ENCODE data around the gene ITLN1. TPM values are rescaled to one million over a fixed set of nuclear protein-coding genes. Genes with fewer than 3 reads are reported as not detected.
"Not testable (repeated sequence)": the region's sequence is repeated elsewhere in the genome, so short reads cannot be mapped to it uniquely, and the experiment has no call there.

Gene ITLN1
- total RNA-seq (not detected), total RNA-seq (0 to 0.15 (median 0) reads per million in 172 experiments)
- 0.10 TPM for polyA plus RNA-seq (2013, experiment 1 of 2)
- not detected for polyA plus RNA-seq (2013, experiment 2 of 2)

GRCh38 chr1:160885042-160885441 lies at the start of gene ITLN1:
TSS of gene ITLN1 (minus strand) at chr1:160885180. CDS start at chr1:160884877, 303 bp downstream.
- Mint-ChIP-seq H3K9me3 (no peaks in the 10 kb centered on the region), H3K4me3 (no peak within 1 kb of the TSS), H3K27ac (no peak within 1 kb of the TSS), H3K36me3 (ENCODE audit: low read depth) (no peaks in the 10 kb centered on the region), H3K4me1 (ENCODE audit: low read depth) (peaks cover 5% of the 10 kb centered on the region), H3K27me3 (peaks cover 4% of the 10 kb centered on the region)
- ATAC-seq (ENCODE audit: poor library complexity) (peak; percentile 29), DNase-seq (no peak)
- peaks cover 0 to 8% of the 10 kb centered on the region in 2 experiments for H3K27me3 ChIP-seq (ENCODE audit: control insufficient read depth in 1 of 2, insufficient read depth in 2 of 2, low read length in 2 of 2)
- H3K4me1 ChIP-seq (ENCODE audit: insufficient read depth, low read length) = peaks cover 9% of the 10 kb centered on the region
- H3K4me3 ChIP-seq (ENCODE audit: low read length) = no peak within 1 kb of the TSS
- no peak within 1 kb of the TSS for H3K27ac ChIP-seq (ENCODE audit: low read depth in 1 of 2, low read length in 2 of 2)
- H3K9me3 ChIP-seq (ENCODE audit: control insufficient read depth in 1 of 2, insufficient read depth in 1 of 2, low read length in 2 of 2) = no peaks in the 10 kb centered on the region
- TF ChIP-seq CTCF (IDR thresholded peaks at IDR 0.05) = no peak
- intact Hi-C loops (cut with DNase I, micrococcal nuclease) = loop anchor here (2.0 to 10.0 kb wide), 4 partner anchors 50 to 470 kb away; no protein-coding TSS in a partner anchor
- POLR2A ChIA-PET = interaction anchor here (0.6 to 3.2 kb wide), 2 partner anchors 35 to 48 kb away, joined by 3 to 19 read pairs; no protein-coding TSS in a partner anchor
- CTCF ChIA-PET = interaction anchor here (0.5 to 1.9 kb wide), 4 partner anchors 48 to 199 kb away, joined by 3 to 9 read pairs (median 3); no protein-coding TSS in a partner anchor
- H3K36me3 ChIP-seq (ENCODE audit: insufficient read depth, low read length) = no peaks in the 10 kb centered on the region

GRCh38 chr1:160933305-160933704 lies 48.3 kb upstream of the ITLN1 start:
- intact Hi-C loops (cut with DNase I, micrococcal nuclease); H3K27me3 ChIP-seq (ENCODE audit: control insufficient read depth in 1 of 2, insufficient read depth in 2 of 2, low read length in 2 of 2); CTCF ChIA-PET; H3K27me3 Mint-ChIP-seq; H3K9me3 Mint-ChIP-seq; H3K27ac Mint-ChIP-seq; H3K4me3 Mint-ChIP-seq; H3K4me1 ChIP-seq (ENCODE audit: insufficient read depth, low read length); H3K36me3 Mint-ChIP-seq (ENCODE audit: low read depth); H3K9me3 ChIP-seq (ENCODE audit: control insufficient read depth in 1 of 2, insufficient read depth in 1 of 2, low read length in 2 of 2); H3K36me3 ChIP-seq (ENCODE audit: insufficient read depth, low read length); DNase-seq; H3K27ac ChIP-seq (ENCODE audit: low read depth in 1 of 2, low read length in 2 of 2); ATAC-seq (ENCODE audit: poor library complexity); POLR2A ChIA-PET; H3K4me1 Mint-ChIP-seq (ENCODE audit: low read depth); H3K4me3 ChIP-seq (ENCODE audit: low read length): not testable (repeated sequence)

GRCh38 chr1:160925652-160926244 lies 40.8 kb upstream of the ITLN1 start:
- no peak for TF ChIP-seq CTCF (IDR thresholded peaks at IDR 0.05)
- no peaks in the 10 kb centered on the region for H3K36me3 ChIP-seq (ENCODE audit: insufficient read depth, low read length)
- peaks cover 0 to 2% of the 10 kb centered on the region in 2 experiments for H3K27me3 ChIP-seq (ENCODE audit: control insufficient read depth in 1 of 2, insufficient read depth in 2 of 2, low read length in 2 of 2)
- Mint-ChIP-seq H3K27me3 (peaks cover 7% of the 10 kb centered on the region), H3K36me3 (ENCODE audit: low read depth) (no peaks in the 10 kb centered on the region), H3K9me3 (no peaks in the 10 kb centered on the region), H3K4me1 (ENCODE audit: low read depth) (no peaks in the 10 kb centered on the region), H3K27ac (no peak overlapping the region), H3K4me3 (no peak overlapping the region)
- no peak for ATAC-seq (ENCODE audit: poor library complexity)
- POLR2A ChIA-PET = no interaction called here
- no peak overlapping the region for H3K27ac ChIP-seq (ENCODE audit: low read depth in 1 of 2, low read length in 2 of 2)
- no peaks in the 10 kb centered on the region for H3K4me1 ChIP-seq (ENCODE audit: insufficient read depth, low read length)
- CTCF ChIA-PET = no interaction called here
- intact Hi-C loops (cut with DNase I, micrococcal nuclease) = no loop called here
- H3K4me3 ChIP-seq (ENCODE audit: low read length) = no peak overlapping the region
- peaks cover 8 to 10% of the 10 kb centered on the region in 2 experiments for H3K9me3 ChIP-seq (ENCODE audit: control insufficient read depth in 1 of 2, insufficient read depth in 1 of 2, low read length in 2 of 2)
- DNase-seq = no peak

All from CD4-positive, alpha-beta T cell (primary cell).